Non-pigmented ciliary epithelial cell (primary cell): ENCODE data around the gene CYTH3.
"Not testable (repeated sequence)": the region's sequence is repeated elsewhere in the genome, so short reads cannot be mapped to it uniquely, and the experiment has no call there.

Experiments
- DNase-seq: peaks from one replicate; pipeline ENCODE4 v3.0.0-alpha.2; 2010; ENCODE audit warnings: low read depth

The CYTH3 gene

DNA sequence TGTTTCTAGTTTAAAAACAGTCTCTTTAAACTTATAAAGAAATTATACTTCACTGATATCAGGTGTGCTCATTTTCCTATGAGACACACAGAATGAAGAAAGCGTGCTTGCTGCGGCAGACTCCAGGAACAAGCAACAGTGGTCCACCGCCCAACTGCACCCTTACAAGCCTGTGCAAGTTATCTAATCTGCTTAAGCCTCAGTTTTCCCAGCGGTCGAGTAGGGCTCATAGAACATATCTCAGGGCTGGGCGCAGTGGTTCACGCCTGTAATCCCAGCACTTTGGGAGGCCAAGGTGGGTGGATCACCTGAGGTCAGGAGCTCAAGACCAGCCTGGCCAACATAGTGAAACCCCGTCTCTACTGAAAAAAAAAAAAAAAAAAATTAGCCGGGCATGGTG is 43.1 kb downstream of the CYTH3 start:
- DNase-seq: not testable (repeated sequence)

- no peak for DNase-seq
Measured at GRCh38 chr7:6228361-6229229, 43.8 kb downstream of the CYTH3 start.

- no peak for DNase-seq
Measured at GRCh38 chr7:6227294-6227846, 45.1 kb downstream of the CYTH3 start.

DNA sequence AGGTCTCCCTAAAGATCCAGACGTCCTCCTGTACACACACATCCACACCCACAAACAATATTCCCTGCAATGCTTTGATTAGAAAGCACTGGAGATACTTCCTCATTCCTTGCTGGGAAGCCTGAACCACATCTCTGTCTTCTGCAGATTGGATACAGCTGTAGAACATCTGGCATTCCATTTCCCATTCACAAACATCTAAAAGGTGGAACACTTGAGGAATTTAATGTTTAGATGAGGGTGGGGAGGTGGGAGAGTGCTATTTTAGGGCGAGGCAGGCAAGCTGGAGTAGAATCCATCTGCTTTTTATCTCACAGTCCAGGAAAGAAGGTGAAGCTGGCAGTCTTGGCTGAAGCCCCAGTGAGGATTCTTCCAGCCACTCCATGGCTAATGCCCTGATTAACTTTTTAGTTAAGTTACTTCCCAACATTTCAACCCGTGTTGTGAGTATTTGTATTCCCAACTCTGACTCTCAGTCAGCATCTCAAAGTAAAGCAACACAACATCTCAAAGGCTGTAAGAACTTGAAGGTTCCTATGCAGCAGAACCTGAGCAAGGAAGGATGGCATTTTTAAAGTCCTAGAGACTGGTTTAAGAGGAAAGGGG is 46.1 kb downstream of the CYTH3 start:
- no peak for DNase-seq

GRCh38 chr7:6223411-6223810 is 49.0 kb downstream of the CYTH3 start:
- not testable (repeated sequence) for DNase-seq

DNA sequence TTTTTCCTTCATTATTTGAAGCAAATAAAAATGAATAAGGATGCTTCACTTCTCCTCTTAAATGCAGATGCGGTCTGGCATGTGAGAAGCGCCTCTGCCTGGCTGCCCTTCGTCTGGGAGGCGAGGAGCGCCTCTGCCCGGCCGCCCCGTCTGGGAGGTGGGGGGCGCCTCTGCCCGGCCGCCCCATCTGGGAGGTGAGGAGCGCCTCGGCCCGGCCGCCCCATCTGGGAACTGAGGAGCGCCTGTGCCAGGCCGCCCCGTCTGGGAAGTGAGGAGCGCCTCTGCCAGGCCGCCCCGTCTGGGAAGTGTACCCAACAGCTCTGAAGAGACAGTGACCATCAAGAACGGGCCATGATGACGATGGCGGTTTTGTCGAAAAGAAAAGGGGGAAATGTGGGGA is 49.4 kb downstream of the CYTH3 start:
- not testable (repeated sequence) for DNase-seq

GRCh38 chr7:6221340-6222319 is 50.8 kb downstream of the CYTH3 start:
- DNase-seq: no peak

- no peak for DNase-seq
Measured at GRCh38 chr7:6218329-6218728, 54.1 kb downstream of the CYTH3 start.

DNA sequence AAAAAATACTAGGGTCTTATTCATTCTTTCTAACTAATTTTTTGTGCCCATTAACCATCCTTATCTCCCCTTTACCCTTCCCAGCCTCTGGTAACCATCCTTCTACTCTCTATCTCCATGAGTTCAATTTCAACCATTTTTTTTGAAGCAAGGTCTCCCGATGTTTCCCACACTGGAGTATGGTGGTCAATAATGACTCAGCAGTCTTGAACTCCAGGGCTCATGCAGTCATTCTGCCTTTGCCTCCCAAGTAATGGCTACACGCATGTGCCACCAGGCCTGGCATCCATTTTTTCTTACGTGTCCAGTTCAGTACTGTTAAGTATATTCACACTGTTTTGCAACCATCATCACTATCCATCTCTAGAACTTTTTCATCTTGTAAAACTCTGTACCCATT is 60.4 kb downstream of the CYTH3 start:
- no peak for DNase-seq

GRCh38 chr7:6210621-6211372 is 61.6 kb downstream of the CYTH3 start:
- DNase-seq: no peak

DNA sequence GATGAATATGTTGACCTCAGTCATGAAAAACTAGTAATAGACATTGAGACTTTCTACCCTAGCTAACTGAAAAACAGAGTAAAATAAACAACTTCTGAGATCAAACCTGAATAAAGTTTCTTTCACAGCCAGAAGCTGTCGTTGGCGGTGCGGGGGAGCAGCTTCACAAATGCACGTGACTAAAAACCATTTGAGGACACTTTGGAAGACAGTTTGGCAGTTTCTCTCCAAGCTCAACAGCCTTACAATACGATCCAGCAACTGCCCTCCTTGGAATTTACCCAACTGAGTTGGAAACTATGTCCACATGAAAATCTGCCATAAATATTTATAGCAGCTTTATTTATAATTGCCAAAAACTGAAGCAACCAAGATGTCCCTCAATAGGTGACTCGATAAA is 63.1 kb downstream of the CYTH3 start:
- DNase-seq: no peak

DNA sequence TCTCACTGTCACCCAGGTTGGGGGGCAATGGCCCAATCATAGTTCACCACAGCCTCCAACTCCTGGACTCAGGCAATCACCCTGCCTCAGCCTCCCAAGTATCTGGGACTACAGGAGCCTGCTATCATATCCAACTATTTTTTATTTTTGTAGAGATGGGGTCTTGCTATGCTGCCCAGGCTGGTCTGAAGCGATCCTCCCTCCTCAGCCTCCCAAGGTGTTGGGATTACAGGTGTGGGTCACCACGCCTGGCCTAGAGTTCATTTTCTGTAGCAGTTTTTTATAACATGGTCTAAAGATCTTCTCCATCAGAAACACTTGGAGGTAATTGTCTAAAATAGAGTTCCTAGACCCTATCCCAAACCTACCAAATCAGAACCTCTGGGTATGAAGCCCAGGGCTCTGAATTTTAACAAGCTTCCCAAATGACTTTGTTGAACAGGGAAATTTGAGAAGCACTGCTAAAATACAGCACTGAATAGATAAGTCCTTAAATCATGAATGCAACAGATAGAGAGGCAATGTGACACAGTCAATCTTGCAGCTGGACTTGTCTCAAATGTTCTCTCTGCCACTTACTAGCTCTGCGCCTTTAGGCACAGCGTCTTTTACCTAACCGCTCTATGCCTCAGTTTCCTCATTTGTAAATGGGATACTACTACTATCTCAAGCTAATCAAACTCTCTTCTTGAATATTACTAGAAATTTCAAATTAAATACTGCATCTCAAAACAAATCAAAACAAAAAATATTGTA is 63.7 kb downstream of the CYTH3 start:
- no peak for DNase-seq

DNA sequence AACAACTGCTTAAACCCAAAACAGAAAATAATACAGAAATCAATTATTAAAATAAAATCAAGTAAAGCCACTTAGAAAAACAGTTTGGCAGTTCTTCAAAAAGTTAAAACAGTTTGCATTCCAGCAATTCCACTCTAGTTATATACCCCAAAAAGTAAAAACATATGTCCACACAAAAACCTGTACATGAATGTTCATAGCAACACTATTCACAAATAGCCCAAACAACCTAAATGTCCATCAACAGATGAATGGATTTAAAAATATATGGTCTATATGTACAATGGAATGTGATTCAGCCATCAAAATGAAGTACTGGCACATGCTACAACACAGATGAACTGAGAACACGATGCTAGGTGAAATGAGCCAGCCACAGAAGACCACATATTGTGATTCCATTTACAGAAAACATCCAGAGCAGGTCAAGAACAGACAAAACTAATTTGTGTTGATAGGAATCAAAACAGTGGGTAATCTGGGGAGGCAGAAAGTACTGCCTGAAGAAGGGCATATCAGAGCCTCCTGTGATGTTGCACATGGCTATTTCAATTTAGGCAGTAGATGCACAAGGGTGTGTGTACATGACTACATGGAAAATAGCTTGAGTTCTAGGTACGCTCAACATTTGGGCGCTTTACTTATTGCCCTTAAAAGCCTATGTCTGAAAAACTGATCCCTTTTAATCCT is 66.3 kb downstream of the CYTH3 start:
- no peak for DNase-seq

DNA sequence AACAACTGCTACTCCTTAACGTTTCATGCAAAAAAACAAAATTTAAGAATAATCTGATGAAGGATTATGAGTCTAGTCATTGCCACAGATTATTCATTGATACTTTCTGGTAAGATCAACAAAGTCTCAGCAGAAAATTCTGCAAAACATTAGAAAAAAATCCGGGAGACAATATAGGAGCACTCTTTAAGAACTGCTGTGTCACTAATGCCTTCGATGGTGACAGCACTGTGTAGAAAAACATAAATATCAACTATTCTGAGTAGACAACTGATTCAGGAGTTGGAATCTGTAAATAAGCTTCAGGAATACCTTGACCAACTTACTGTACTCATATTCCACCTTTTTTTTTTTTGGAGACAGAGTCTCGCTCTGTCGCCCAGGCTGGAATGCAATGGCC is 69.0 kb downstream of the CYTH3 start:
- DNase-seq: no peak

- DNase-seq: no peak
Measured at GRCh38 chr7:6202117-6202516, 70.3 kb downstream of the CYTH3 start.

- DNase-seq: no peak
Measured at GRCh38 chr7:6200971-6201370, 71.5 kb downstream of the CYTH3 start.

DNA sequence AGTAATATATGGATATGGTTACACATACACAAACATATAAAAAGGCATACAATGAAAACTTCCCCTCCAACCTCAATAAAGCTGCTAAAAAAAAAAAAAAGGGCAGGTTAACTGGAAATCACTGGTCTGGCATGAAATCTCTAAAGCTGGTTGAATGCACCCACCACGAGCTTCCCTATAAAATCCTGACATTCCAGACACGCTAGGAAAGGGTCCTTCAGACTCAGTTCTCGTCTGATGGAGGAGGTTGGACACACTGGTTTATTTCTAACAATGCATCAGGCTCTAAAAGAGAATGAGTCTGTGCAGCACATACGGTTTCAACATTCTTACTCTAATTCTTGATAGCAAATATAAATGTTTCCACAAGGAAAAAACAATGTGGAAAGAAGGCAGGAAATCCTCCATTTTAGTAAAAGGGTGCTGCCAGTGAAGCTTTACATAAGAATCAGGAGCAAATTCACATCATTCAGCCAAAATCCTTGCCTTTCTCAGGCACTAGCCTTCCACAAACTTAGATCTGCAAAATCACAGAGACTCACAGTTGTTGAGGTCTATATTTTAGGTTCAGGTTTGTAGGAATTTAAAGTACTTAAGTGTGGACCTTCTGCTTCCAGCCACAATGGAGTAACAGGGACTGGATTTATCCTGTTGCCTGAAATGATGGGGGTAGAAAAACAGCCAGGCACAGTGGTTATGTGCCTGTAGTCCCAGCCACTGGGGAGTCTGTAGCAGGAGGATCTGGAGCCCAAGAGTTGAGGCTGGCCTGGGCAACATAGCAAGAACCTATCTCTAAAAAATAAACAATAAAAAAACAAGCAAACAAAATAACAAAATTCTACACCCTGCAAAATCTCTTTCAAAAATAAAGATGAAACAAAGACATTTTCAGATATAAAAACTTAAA is 73.5 kb downstream of the CYTH3 start:
- DNase-seq: no peak

- no peak for DNase-seq
Measured at GRCh38 chr7:6197801-6198551, 74.4 kb downstream of the CYTH3 start.
